Measurements from ENCODE around the gene RABGAP1L. TPM values are rescaled to one million over a fixed set of nuclear protein-coding genes. Genes with fewer than 3 reads are reported as not detected.

The RABGAP1L gene
- total RNA-seq, 1 donor from 2014 or later: 46.0 TPM

DNA sequence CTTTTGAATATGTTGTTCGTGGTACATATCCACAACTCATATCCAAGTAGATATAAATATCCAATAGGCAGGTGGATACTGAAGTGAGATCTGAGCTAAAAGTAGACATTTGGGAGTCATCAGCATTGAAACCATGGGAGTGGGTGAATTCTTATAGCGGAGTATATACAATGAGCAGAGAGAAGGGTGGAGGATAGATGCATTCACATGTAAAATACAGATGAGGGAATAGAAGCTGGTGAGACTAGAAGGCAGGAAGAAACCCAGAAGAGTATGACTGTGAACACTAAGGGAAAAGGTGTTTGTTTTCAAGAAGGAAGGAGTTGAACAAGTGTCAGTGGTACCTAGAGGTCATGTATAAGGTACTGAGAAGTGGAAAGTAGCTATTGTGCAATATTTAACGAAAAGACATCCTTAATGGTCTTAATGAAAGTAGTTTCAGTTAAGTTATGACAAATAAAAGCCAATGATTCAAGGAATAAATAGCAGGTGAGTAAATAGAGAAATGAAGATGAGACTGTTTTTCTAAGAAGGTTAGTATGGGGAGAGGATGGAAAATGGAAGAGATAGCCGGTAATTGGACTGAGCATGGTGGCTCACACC, 658.8 kb downstream of the RABGAP1L start:
- no peak overlapping the region for H3K27ac ChIP-seq
- no peaks in the 10 kb centered on the region for H3K9me3 Mint-ChIP-seq
- H3K9me3 ChIP-seq (ENCODE audit: low read depth): no peaks in the 10 kb centered on the region
- no peaks in the 10 kb centered on the region for H3K36me3 ChIP-seq
- H3K27ac Mint-ChIP-seq: no peak overlapping the region
- H2AFZ ChIP-seq (replicated peaks): no peak overlapping the region
- DNase-seq (ENCODE audit: low spot score): no peak
- TF ChIP-seq, protein P1, sequence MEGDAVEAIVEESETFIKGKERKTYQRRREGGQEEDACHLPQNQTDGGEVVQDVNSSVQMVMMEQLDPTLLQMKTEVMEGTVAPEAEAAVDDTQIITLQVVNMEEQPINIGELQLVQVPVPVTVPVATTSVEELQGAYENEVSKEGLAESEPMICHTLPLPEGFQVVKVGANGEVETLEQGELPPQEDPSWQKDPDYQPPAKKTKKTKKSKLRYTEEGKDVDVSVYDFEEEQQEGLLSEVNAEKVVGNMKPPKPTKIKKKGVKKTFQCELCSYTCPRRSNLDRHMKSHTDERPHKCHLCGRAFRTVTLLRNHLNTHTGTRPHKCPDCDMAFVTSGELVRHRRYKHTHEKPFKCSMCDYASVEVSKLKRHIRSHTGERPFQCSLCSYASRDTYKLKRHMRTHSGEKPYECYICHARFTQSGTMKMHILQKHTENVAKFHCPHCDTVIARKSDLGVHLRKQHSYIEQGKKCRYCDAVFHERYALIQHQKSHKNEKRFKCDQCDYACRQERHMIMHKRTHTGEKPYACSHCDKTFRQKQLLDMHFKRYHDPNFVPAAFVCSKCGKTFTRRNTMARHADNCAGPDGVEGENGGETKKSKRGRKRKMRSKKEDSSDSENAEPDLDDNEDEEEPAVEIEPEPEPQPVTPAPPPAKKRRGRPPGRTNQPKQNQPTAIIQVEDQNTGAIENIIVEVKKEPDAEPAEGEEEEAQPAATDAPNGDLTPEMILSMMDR (IDR thresholded peaks at IDR 0.05): no peak
- TF ChIP-seq EZH2 (IDR thresholded peaks at IDR 0.05) (no peak), EZH2phosphoT487 (IDR thresholded peaks at IDR 0.05) (no peak)
- H3K4me2 ChIP-seq: no peak overlapping the region
- H3K4me1 Mint-ChIP-seq: peaks cover 7% of the 10 kb centered on the region
- H3K79me2 ChIP-seq (ENCODE audit: low read depth): no peaks in the 10 kb centered on the region
- peaks cover 3% of the 10 kb centered on the region for H4K20me1 ChIP-seq (ENCODE audit: low read depth)
- no peak overlapping the region for H3K9ac ChIP-seq
- peaks cover 6% of the 10 kb centered on the region for H3F3A ChIP-seq (ENCODE audit: low read depth)
- peaks cover 4% of the 10 kb centered on the region for H3K36me3 Mint-ChIP-seq
- H3K27me3 Mint-ChIP-seq (ENCODE audit: insufficient read depth, low read depth): no peaks in the 10 kb centered on the region
- H3K4me3 ChIP-seq: no peak overlapping the region
- no peaks in the 10 kb centered on the region for H3K27me3 ChIP-seq
- H3K4me3 Mint-ChIP-seq: no peak overlapping the region
- peaks cover 5% of the 10 kb centered on the region for H3K4me1 ChIP-seq

DNA sequence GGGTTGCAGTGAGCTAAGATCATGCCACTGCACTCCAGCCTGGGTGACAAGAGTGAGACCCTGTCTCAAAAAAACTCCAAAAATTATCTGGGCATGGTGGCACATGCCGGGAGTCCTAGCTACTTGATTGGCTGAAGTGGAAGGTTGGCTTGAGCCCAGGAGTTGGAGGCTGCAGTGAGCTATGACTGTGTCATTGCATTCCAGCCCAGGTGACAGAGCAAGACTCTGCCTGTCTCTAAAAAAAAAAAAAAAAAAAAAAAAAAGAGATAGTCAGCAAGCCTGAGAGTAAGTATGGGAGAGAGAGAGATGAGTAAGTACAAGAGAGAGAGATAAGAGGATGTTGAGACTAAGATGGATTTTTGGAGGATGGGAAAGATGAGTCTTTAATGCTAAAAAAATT, 659.6 kb downstream of the RABGAP1L start:
- no peaks in the 10 kb centered on the region for H3K79me2 ChIP-seq (ENCODE audit: low read depth)
- no peaks in the 10 kb centered on the region for H3F3A ChIP-seq (ENCODE audit: low read depth)
- TF ChIP-seq EZH2 (IDR thresholded peaks at IDR 0.05) (no peak), EZH2phosphoT487 (IDR thresholded peaks at IDR 0.05) (no peak)
- TF ChIP-seq, protein P1 (IDR thresholded peaks at IDR 0.05): no peak
- no peaks in the 10 kb centered on the region for H3K36me3 ChIP-seq
- no peaks in the 10 kb centered on the region for H3K9me3 ChIP-seq (ENCODE audit: low read depth)
- no peak overlapping the region for H3K4me2 ChIP-seq
- Mint-ChIP-seq H3K4me3 (no peak overlapping the region), H3K4me1 (peaks cover 3% of the 10 kb centered on the region), H3K27me3 (ENCODE audit: insufficient read depth, low read depth) (no peaks in the 10 kb centered on the region), H3K36me3 (peaks cover 4% of the 10 kb centered on the region), H3K27ac (no peak overlapping the region), H3K9me3 (no peaks in the 10 kb centered on the region)
- H3K27me3 ChIP-seq: no peaks in the 10 kb centered on the region
- H3K4me1 ChIP-seq: no peaks in the 10 kb centered on the region
- H3K9ac ChIP-seq: no peak overlapping the region
- no peaks in the 10 kb centered on the region for H4K20me1 ChIP-seq (ENCODE audit: low read depth)
- DNase-seq (ENCODE audit: low spot score): no peak
- no peak overlapping the region for H3K27ac ChIP-seq
- H3K4me3 ChIP-seq: no peak overlapping the region
- H2AFZ ChIP-seq (replicated peaks): no peak overlapping the region

DNA sequence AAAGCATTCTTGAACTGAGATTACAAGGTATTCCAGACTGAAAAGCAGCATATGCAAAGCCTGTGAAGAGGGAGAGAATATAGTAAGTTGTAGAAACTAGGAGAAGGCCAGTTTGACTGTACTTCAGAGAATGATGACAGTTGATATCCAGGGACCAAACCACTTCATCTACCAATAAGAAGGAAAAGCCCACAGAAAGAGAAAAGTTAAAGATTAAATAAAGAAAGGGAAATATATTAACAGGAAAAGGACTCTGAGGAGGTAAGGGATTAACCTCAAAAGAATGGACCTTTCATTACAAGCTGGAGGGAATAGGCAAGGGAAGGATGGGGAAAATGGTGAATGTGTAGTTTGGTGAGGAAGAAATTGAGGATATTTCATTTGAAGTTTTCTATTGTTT, 660.3 kb downstream of the RABGAP1L start:
- Mint-ChIP-seq H3K9me3 (no peaks in the 10 kb centered on the region), H3K27me3 (ENCODE audit: insufficient read depth, low read depth) (no peaks in the 10 kb centered on the region), H3K27ac (no peak overlapping the region), H3K36me3 (peaks cover 4% of the 10 kb centered on the region), H3K4me3 (no peak overlapping the region), H3K4me1 (peaks cover 3% of the 10 kb centered on the region)
- no peak overlapping the region for H2AFZ ChIP-seq (replicated peaks)
- H3K9ac ChIP-seq: no peak overlapping the region
- no peak overlapping the region for H3K4me2 ChIP-seq
- H3K4me3 ChIP-seq: no peak overlapping the region
- no peaks in the 10 kb centered on the region for H3K9me3 ChIP-seq (ENCODE audit: low read depth)
- H3K27ac ChIP-seq: no peak overlapping the region
- H3K4me1 ChIP-seq: no peaks in the 10 kb centered on the region
- H3F3A ChIP-seq (ENCODE audit: low read depth): no peaks in the 10 kb centered on the region
- no peaks in the 10 kb centered on the region for H3K27me3 ChIP-seq
- DNase-seq (ENCODE audit: low spot score): no peak
- TF ChIP-seq, protein P1 (IDR thresholded peaks at IDR 0.05): no peak
- TF ChIP-seq EZH2 (IDR thresholded peaks at IDR 0.05) (no peak), EZH2phosphoT487 (IDR thresholded peaks at IDR 0.05) (no peak)
- H4K20me1 ChIP-seq (ENCODE audit: low read depth): no peaks in the 10 kb centered on the region
- H3K36me3 ChIP-seq: no peaks in the 10 kb centered on the region
- H3K79me2 ChIP-seq (ENCODE audit: low read depth): no peaks in the 10 kb centered on the region
